ENCODE measurements around the gene CACNA1S.

The CACNA1S gene

GRCh38 chr1:201024625-201024998, 87.6 kb downstream of the CACNA1S start:
- DNase-seq, result no peak

- no peak for DNase-seq
These were observed 88.2 kb downstream of the CACNA1S start for GRCh38 chr1:201023920-201024624.

- DNase-seq, result peak; percentile 90
These were observed 88.7 kb downstream of the CACNA1S start, which contains the start of gene KIF21B for GRCh38 chr1:201023517-201023902. Gene KIF21B (minus strand): TSS chr1:201023714. CDS start chr1:201023383, 331 bp downstream.

GRCh38 chr1:201022820-201023516, 89.3 kb downstream of the CACNA1S start:
- no peak for DNase-seq

GRCh38 chr1:201022493-201022819, 89.8 kb downstream of the CACNA1S start:
- no peak for DNase-seq

- DNase-seq, result no peak
These were observed 90.4 kb downstream of the CACNA1S start for GRCh38 chr1:201021630-201022492.

GRCh38 chr1:201020721-201021629, 91.3 kb downstream of the CACNA1S start:
- peak; percentile 39 for DNase-seq

- DNase-seq, result no peak
These were observed 92.1 kb downstream of the CACNA1S start for GRCh38 chr1:201020040-201020591.

- no peak for DNase-seq
These were observed 92.8 kb downstream of the CACNA1S start for GRCh38 chr1:201019321-201019977.

GRCh38 chr1:201017828-201018163, 94.4 kb downstream of the CACNA1S start:
- no peak for DNase-seq

GRCh38 chr1:201016943-201017827, 95.0 kb downstream of the CACNA1S start:
- no peak for DNase-seq

GRCh38 chr1:201016211-201016651, 96.0 kb downstream of the CACNA1S start:
- peak; percentile 68 for DNase-seq

- DNase-seq, result no peak
These were observed 96.6 kb downstream of the CACNA1S start for GRCh38 chr1:201015551-201016091.

GRCh38 chr1:201014816-201015200, 97.4 kb downstream of the CACNA1S start:
- DNase-seq, result no peak

- DNase-seq, result no peak
These were observed 98.0 kb downstream of the CACNA1S start for GRCh38 chr1:201013991-201014815.

- DNase-seq, result no peak
These were observed 99.2 kb downstream of the CACNA1S start for GRCh38 chr1:201013031-201013485.

- DNase-seq, result no peak
These were observed 100.6 kb downstream of the CACNA1S start for GRCh38 chr1:201011616-201012015.

GRCh38 chr1:201009962-201010645, 102.1 kb downstream of the CACNA1S start:
- DNase-seq, result peak; percentile 40
